Measurements from ENCODE around the gene NPNT.

Gene NPNT

GRCh38 chr4:105921301-105921700, 26.0 kb downstream of the NPNT start:
- TF ChIP-seq CTCF (IDR thresholded peaks at IDR 0.05; ENCODE audit: low read depth, low read length) = no peak

GRCh38 chr4:105923497-105924238, 28.4 kb downstream of the NPNT start:
- TF ChIP-seq CTCF (IDR thresholded peaks at IDR 0.05; ENCODE audit: low read depth, low read length) = no peak

More at GRCh38 chr4:105921301-105921700, 26.0 kb downstream of the NPNT start:
- no peak overlapping the region for H3K4me3 ChIP-seq (ENCODE audit: low read depth, low read length)

GRCh38 chr4:105924341-105924740, 29.1 kb downstream of the NPNT start:
- no peak overlapping the region for H3K4me3 ChIP-seq (ENCODE audit: low read depth, low read length)

More at GRCh38 chr4:105923497-105924238, 28.4 kb downstream of the NPNT start:
- no peak overlapping the region for H3K4me3 ChIP-seq (ENCODE audit: low read depth, low read length)

GRCh38 chr4:105930698-105931097, 35.4 kb downstream of the NPNT start:
- no peak for TF ChIP-seq CTCF (IDR thresholded peaks at IDR 0.05; ENCODE audit: low read depth, low read length)

More at GRCh38 chr4:105924341-105924740, 29.1 kb downstream of the NPNT start:
- TF ChIP-seq CTCF (IDR thresholded peaks at IDR 0.05; ENCODE audit: low read depth, low read length) = no peak

GRCh38 chr4:105933083-105933482, 37.8 kb downstream of the NPNT start:
- TF ChIP-seq CTCF (IDR thresholded peaks at IDR 0.05; ENCODE audit: low read depth, low read length) = no peak
- no peak overlapping the region for H3K4me3 ChIP-seq (ENCODE audit: low read depth, low read length)

More at GRCh38 chr4:105930698-105931097, 35.4 kb downstream of the NPNT start:
- no peak overlapping the region for H3K4me3 ChIP-seq (ENCODE audit: low read depth, low read length)

- H3K4me3 ChIP-seq (ENCODE audit: low read depth, low read length) = no peak overlapping the region
- TF ChIP-seq CTCF (IDR thresholded peaks at IDR 0.05; ENCODE audit: low read depth, low read length) = no peak
Observed at GRCh38 chr4:105934386-105934785, 39.1 kb downstream of the NPNT start.

GRCh38 chr4:105936901-105937300, 41.6 kb downstream of the NPNT start:
- no peak overlapping the region for H3K4me3 ChIP-seq (ENCODE audit: low read depth, low read length)
- no peak for TF ChIP-seq CTCF (IDR thresholded peaks at IDR 0.05; ENCODE audit: low read depth, low read length)
